Measurements from ENCODE around the gene PHF2. TPM values are rescaled to one million over a fixed set of nuclear protein-coding genes. Genes with fewer than 3 reads are reported as not detected.

PHF2 gene
- total and polyA plus RNA-seq, 2 of the 8 experiments (the other 6 are each of a cell fraction or from before 2014, with no cell fraction given) = 3.4 to 9.4 TPM

- TF ChIP-seq CHD7 (IDR thresholded peaks at IDR 0.05; ENCODE audit: insufficient replicate concordance, low read length) = no peak
- TF ChIP-seq BACH1 (IDR thresholded peaks at IDR 0.05; ENCODE audit: low read length) = no peak
- TF ChIP-seq SP4 (IDR thresholded peaks at IDR 0.05; ENCODE audit: low read length) = no peak
- no peak for TF ChIP-seq JUND (IDR thresholded peaks at IDR 0.05; ENCODE audit: low read length)
- no peak for TF ChIP-seq EP300 (IDR thresholded peaks at IDR 0.05; ENCODE audit: borderline replicate concordance in 1 of 2, low read depth in 2 of 2, low read length in 2 of 2)
- no peak for TF ChIP-seq CBX8 (IDR thresholded peaks at IDR 0.05; ENCODE audit: borderline replicate concordance, low read depth, low read length)
- no peak for TF ChIP-seq KDM1A (IDR thresholded peaks at IDR 0.05; ENCODE audit: borderline replicate concordance, low read length)
- no peak for TF ChIP-seq TCF12 (IDR thresholded peaks at IDR 0.05; ENCODE audit: low read depth, low read length)
- TF ChIP-seq POU5F1 (IDR thresholded peaks at IDR 0.05; ENCODE audit: low read depth, low read length) = no peak
These were observed 16.8 kb downstream of the PHF2 start (continued) for GRCh38 chr9:93593144-93593658.

All from H1 (cell line).